Posterior vena cava (tissue), 2 donors: ENCODE data around the gene PLA2G4A. TPM values are rescaled to one million over a fixed set of nuclear protein-coding genes. Genes with fewer than 3 reads are reported as not detected.

Experiments used
- DNase-seq: peaks from one replicate; pipeline ENCODE4 v3.0.0-alpha.2; 2020; ENCODE audit warnings: low spot score
- intact Hi-C, 2 donors: fragments of 100-400 bp; cut with DNase I; formaldehyde crosslinking; loops; one replicate each; pipeline versions ENCODE4 v1.14.1 to v1.14.2; 2022 to 2023
- total RNA-seq, 2 donors: library from RNA; stranded (reverse); fragmentation: NEBNext Ultra II Directional; extraction: Animal tissue kit (Norgen Biotek cat#: 25700); gene quantifications; one replicate each; pipeline ENCODE4 v1.2.1, GENCODE V29; 2021
- donor health status: DM: yes; HTN: yes; CAD: no.
- donor health status: DM: yes; HTN: yes; CAD: no.

Gene PLA2G4A
- total RNA-seq, 2 donors from 2014 or later = 18.4 to 18.6 TPM

GRCh38 chr1:186865253-186865652 lies 36.5 kb downstream of the PLA2G4A start:
- DNase-seq = no peak
- intact Hi-C loops = no loop called here

DNA sequence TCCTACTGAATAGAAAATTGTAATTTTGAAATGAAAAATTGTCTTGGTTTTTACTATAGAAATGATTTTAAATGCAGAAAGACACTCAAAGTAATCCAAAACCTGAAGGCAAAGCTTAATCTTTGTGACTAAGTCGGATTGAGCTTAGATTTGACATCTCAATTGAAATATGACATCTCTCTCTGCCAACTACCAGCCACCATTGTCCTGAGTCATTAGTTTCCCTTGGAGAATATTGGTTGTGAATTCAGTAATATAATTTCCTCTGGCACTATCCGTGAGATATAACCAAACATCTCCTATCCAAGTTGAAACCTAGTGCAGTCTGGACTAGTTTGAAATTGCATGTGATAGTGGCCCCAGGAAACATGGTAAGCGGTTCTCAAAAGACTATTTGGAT lies 37.1 kb downstream of the PLA2G4A start:
- no peak for DNase-seq
- intact Hi-C loops = no loop called here

DNA sequence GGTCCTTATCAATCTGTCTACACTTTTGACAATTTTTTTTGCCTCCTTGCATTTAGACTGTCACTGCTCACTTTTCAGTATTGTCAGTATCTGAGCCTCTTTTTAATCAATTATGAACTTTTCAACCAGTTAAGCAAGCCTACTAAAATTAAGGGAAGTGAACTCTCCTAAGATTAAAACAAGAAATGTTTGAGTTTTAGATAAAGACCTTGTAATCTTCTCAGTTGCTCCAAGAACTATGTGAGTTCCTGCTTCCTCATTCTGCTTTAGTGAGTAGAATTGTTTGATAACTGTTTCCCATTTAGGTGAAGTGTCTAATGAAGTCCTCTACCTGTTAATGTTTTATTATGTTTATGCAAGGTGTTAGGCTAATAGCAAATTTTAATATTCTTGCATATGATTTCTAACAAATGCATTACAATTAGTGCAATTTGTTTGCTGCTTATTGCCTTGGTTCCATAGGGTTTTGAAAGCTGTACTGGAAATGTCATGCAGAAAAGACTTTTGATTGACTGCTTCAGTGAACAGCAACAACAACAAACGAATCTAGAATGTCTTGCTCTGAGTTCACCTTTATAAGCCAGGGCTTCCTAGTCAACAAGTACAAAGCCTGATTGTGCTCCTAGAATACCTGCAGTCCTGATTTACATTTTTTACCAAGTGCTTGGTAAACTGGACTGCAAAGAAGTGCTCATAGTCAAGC lies 40.9 kb downstream of the PLA2G4A start:
- intact Hi-C loops = no loop called here
- no peak for DNase-seq

- no peak for DNase-seq
- intact Hi-C loops = no loop called here
Measured at GRCh38 chr1:186871784-186872183, 43.0 kb downstream of the PLA2G4A start.

- intact Hi-C loops = no loop called here
- no peak for DNase-seq
Measured at GRCh38 chr1:186872291-186872690, 43.5 kb downstream of the PLA2G4A start.

DNA sequence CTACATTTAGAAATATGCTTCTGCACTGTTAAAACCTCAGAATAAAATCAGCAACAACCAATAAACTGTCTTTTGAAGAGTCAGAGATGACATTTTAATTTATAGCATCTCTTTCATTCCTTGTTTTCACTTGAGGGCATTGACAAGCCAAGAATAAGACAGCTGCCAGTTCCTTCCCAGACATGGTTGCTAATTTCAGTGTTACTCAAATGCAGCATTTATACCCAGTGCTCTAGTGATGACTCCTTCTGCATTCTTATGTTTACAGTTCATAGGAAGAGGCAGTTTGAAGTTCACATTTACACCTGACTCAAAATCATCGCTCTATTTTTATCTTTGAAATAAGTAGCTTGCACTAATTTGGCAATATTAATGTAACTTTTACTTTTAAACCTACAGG lies 44.9 kb downstream of the PLA2G4A start:
- DNase-seq = no peak
- intact Hi-C loops = no loop called here

DNA sequence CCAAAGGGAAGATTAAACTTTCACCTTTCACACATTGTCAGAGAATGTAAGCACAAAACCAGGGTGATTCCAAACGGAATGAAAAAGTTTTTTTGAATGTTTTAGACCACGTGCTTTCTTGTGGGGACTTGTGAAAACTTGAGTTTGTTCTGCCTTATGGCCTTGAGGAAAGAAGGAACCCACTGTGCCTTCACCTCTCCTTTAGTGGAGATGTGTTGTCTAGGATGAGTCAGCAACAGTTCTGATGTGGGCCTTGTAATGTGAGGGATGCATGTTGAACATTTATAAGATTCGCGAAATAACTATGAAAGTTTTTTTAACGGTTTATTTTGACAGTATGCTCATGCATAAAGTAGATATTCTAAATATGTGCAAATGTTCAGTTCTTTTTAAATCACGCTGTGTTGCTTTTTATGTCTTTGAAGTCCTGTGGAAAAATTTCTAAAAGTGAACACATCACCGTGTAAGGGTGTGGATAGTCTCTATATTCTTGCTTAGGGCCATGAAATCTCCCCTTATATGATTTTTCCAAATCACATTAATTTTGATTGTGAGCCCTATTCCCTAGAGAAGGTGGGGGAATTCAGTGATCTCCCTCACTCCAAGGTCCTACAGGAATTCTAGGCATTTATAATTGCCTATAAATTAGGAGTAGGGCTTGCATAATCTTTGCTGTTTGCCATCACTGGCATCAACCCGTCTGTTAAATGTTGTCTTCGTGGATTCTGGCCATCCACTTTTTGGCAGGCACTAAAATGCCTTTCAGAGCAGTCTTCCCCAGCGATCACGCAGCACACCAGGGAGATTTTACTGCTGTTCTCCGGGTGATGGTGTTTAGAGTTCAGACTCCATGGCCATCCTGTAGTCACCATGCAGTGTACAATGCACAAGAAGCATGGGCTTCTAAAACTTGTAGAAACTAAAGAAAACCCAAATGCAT lies 47.4 kb downstream of the PLA2G4A start:
- intact Hi-C loops = no loop called here
- no peak for DNase-seq

GRCh38 chr1:186878356-186878755 lies 49.6 kb downstream of the PLA2G4A start:
- intact Hi-C loops = no loop called here
- DNase-seq = no peak

GRCh38 chr1:186880982-186881381 lies 52.2 kb downstream of the PLA2G4A start:
- intact Hi-C loops = loop anchor here in 1 of 2 donors (10.0 kb wide), 1 partner anchor 66 kb away; no protein-coding TSS in a partner anchor
- DNase-seq = no peak

DNA sequence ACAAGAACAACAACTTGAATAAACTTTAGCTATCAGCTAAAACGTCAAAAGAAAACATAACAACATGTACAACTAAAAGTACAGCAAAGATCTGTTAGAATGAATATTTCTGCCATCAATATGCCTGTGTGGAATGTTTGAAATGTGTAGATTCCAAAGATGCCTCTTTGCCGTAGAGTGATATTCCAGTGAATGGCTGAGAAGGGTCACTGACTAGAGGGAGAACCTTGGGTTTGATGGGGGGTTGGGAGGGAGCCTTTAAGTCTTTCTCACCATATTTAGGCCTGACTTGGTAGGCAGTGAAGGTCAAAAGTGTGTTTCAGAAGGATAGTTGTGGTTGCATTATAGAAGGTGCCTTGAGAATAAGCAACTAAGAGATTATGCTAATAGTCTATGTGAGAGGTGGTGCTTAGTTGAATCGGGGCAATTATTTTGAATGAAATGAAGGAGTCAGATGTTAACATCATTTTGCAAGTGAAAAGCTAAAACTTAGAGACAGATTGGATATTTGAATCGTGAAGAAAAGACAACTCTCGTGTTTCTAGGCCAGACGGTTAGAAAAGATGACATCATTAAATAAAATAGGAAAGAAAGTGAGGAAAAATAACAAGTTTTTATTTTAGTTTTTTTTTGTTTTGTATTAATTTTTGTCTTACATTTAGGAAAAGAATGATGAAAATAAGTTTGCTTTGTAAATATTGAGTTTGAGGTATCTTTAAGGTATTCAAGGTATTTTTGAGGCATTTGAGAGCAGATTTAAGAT lies 53.8 kb downstream of the PLA2G4A start:
- no peak for DNase-seq
- intact Hi-C loops = loop anchor here in 1 of 2 donors (10.0 kb wide), 1 partner anchor 68 kb away; no protein-coding TSS in a partner anchor

DNA sequence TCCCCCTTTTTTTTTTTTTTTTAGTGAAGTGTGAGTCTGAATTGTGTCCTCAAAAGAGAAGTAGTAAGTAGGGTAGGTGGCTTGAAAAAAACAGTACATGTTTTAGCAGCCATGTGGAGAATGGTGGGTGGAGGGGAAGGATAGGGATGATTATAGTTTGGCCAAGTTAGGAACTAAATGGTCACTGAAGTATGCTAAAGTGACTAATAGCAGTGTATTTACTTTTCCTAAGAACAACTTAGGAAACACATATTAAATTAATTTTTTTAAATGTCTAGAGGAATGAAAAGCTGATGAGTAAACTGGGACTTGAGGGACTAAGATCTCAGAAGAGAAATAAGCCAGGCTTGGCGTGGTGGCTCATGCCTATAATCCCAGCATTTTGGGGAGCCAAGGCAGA lies 55.5 kb downstream of the PLA2G4A start:
- intact Hi-C loops = loop anchor here in 1 of 2 donors (10.0 kb wide), 1 partner anchor 69 kb away; no protein-coding TSS in a partner anchor
- no peak for DNase-seq

DNA sequence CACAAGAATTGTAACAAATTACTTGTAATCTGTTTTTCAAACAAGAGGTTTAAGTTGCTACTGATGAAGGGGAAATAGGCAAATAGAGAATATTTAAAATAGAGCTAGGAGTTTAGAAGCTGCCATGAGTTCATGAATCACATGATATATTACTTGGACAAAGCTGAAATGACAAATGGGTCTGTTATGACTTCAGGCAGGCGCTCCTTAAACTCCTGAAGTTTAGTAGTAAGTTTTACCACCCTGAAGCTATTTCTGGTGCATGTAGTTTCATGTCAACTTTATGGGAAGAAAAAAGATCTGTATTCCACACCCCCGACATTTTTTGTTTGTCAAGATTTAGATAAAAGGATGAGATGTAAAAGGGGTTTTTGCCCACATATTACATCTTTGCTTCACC lies 58.5 kb downstream of the PLA2G4A start:
- intact Hi-C loops = loop anchor here in 1 of 2 donors (10.0 kb wide), 1 partner anchor 72 kb away; no protein-coding TSS in a partner anchor
- no peak for DNase-seq

DNA sequence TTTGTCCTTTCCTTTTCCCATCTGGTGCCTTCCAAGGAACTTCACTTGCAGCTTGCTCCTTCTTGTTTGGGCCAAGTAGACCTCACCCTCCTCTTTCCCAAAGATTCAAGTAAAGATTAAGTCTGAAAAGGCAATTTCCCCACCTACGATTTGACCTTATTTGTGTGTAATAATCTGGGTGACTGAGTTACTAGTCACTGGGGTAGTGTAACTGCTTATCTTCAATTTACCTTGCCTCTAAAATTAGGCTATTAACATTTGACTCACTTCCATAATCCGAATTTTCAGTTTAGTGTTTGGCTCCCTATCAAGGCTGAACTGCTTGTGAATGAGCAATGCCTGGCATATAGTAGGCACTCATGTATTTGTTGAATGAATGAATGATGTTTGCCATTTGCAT lies 59.6 kb downstream of the PLA2G4A start:
- intact Hi-C loops = loop anchor here in 1 of 2 donors (10.0 kb wide), 1 partner anchor 74 kb away; no protein-coding TSS in a partner anchor
- no peak for DNase-seq

DNA sequence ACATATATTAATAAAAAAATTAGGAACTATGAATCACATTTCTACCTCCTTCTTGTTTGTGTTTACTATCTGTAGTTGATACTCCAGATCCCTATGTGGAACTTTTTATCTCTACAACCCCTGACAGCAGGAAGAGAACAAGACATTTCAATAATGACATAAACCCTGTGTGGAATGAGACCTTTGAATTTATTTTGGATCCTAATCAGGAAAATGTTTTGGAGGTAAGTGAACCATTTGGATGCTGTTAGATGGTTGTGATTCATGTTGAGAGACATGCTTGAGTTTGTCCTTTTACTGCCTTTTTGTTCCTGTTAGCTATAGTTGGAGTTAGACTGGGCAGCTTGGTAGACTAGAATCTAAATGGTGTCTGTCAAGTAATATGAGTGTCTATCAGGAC lies 64.2 kb downstream of the PLA2G4A start:
- intact Hi-C loops = no loop called here

DNA sequence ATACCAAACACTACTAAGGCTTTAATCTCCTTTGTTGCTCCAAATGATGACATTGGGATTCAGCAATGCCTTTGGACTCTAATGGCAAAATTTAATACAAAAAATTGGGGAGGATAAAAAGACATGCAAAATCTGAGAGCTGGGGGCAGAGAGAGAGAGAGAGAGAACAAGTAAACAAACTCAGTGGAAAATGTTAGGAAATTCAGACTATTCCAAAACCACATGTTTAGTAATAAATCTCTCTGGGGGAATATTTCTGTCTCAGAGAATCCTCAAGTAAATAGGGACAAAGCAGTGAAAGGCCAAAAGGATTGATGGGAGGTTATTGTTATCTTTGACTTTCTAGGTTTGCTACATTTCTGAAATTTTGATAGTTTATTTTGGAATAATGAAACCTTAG lies 65.7 kb downstream of the PLA2G4A start:
- intact Hi-C loops = no loop called here
- DNase-seq = no peak

More for the DNA sequence above, 64.2 kb downstream of the PLA2G4A start:
- DNase-seq = no peak

- intact Hi-C loops = no loop called here
- DNase-seq = no peak
Measured at GRCh38 chr1:186896211-186896610, 67.5 kb downstream of the PLA2G4A start.

GRCh38 chr1:186897008-186897407 lies 68.3 kb downstream of the PLA2G4A start:
- intact Hi-C loops = no loop called here

GRCh38 chr1:186899577-186899976 lies 70.8 kb downstream of the PLA2G4A start:
- intact Hi-C loops = no loop called here
- no peak for DNase-seq

More at GRCh38 chr1:186897008-186897407, 68.3 kb downstream of the PLA2G4A start:
- DNase-seq = no peak

DNA sequence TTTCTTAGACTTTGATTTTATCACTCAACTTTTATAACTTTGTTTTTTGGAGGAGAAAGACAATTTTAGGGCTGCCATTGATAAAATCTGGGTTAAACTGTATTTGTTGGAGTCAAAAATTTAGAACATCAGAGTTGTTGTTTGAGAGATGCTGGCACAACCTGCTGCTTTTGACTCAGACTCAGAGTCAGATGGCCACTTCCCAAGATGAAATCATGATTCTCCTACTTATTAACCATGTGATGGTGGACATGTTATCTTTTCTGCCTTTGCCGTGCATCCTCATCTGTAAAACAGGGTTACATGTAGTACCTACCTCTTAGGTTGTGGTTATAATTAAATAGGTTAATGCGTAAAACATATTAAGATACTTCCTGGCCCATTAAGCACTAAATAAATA lies 71.2 kb downstream of the PLA2G4A start:
- no peak for DNase-seq
- intact Hi-C loops = no loop called here
